Heart left ventricle (tissue), 13 donors: ENCODE data around the gene XAGE1B.
"Not testable (repeated sequence)": the region's sequence is repeated elsewhere in the genome, so short reads cannot be mapped to it uniquely, and the experiment has no call there.

Experiments
- CTCF ChIP-seq, 12 donors: fragments of 200-600 bp; sonication (generic) in 4 of 12; IDR thresholded peaks; one replicate each; pipeline versions ENCODE4 v1.5.0 to v1.8.0; 2018 to 2022; ENCODE audit warnings: antibody characterized with exemption in 12 of 12, mild to moderate bottlenecking in 5 of 12
- POLR2A ChIP-seq, 2 donors: fragments of 450-650 bp; IDR thresholded peaks; one replicate each; pipeline ENCODE4 v1.6.1; 2017; ENCODE audit warnings: antibody characterized with exemption in 2 of 2, mild to moderate bottlenecking in 2 of 2, moderate library complexity in 2 of 2
- donor health status: ischemic (EF 13 %, LVEDD 7.1; RV severe dilation, severe dysfunction).
- donor health status: DM: no; HTN: yes; CAD: no.
- donor health status: DM: no; HTN: no; CAD: no.
- donor health status: ischemic (EF 25% LVEDD 6.9; RV normal size, moderate dysfunction).
- donor health status: ischemic (EF 25% LVEDD 5.7; RV mildly dilated, moderate dysfunction).
- donor health status: ischemic (EF 35%, LVEDD 5.7; RV mildly dilated, moderate dysfunction).
- donor health status: nonischemic (EF 11% LVEDD 7.7; RV severe dilation, severe dysfunction).
- donor health status: DM: yes; HTN: yes; CAD: no.
- donor health status: PGD.
- donor health status: ischemic (EF 29% LVEDD 5.4; RV normal size, mild dysfunction).
- donor health status: nonischemic (EF 23%, LVEDD 6.1; RV moderate dilation, normal function).

GRCh38 chrX:52541051-52541450, 24.2 kb upstream of the XAGE1B start:
- TF ChIP-seq CTCF, POLR2A (IDR thresholded peaks at IDR 0.05): not testable (repeated sequence)
